VCaP (cell line): ENCODE data around the gene PRR35.
A peak's percentile ranks its signal among the peaks of the same experiment; 100 is the strongest.

Experiments
- H3K27ac ChIP-seq: fragments of 450-650 bp; 2 replicates; pipeline ENCODE4 v1.5.1; 2017
- TF ChIP-seq, protein P1 (sequence below): fragments of 450-650 bp; conservative IDR thresholded peaks from 2 replicates; pipeline ENCODE4 v1.5.1; 2017; ENCODE audit warnings: mild to moderate bottlenecking, moderate library complexity

Gene PRR35

DNA sequence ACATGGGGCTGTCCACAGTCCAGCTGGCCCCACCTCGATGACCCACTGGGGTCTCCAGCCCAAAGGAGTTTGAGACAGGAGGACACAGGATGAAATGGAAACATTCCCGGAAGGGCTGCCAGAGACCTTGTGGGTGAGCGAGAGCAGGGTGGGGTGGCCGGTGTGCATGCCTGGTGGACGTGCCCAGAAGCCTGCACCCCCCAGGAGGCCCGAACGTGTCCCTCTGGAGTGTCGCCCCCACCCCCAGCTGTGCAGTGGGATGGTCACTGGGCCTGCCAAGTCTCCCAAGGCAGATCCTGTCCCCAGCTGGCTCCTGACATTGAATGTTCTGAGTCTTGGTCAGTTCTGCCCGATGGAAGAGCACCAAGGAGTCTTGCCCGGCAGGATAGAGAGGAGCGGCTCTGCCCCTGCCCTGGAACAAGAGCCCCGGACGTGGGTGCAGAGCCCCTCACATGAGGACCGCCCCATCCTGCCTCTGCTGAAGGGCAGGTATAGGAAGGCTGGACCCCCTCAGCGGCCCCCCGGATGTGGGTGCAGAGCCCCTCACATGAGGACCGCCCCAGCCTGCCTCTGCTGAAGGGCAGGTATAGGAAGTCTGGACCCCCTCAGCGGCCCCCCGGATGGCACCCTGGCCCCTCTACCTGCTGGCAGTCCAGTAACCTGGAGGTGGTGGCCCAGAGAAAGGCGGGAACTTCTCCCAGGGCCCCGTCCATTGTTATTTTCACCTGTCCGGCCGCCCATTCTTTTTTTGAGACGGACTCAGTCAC, 35.7 kb upstream of the PRR35 start:
- TF ChIP-seq, protein P1, sequence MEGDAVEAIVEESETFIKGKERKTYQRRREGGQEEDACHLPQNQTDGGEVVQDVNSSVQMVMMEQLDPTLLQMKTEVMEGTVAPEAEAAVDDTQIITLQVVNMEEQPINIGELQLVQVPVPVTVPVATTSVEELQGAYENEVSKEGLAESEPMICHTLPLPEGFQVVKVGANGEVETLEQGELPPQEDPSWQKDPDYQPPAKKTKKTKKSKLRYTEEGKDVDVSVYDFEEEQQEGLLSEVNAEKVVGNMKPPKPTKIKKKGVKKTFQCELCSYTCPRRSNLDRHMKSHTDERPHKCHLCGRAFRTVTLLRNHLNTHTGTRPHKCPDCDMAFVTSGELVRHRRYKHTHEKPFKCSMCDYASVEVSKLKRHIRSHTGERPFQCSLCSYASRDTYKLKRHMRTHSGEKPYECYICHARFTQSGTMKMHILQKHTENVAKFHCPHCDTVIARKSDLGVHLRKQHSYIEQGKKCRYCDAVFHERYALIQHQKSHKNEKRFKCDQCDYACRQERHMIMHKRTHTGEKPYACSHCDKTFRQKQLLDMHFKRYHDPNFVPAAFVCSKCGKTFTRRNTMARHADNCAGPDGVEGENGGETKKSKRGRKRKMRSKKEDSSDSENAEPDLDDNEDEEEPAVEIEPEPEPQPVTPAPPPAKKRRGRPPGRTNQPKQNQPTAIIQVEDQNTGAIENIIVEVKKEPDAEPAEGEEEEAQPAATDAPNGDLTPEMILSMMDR: no peak
- H3K27ac ChIP-seq: no peak overlapping the region

- TF ChIP-seq, protein P1: no peak
- H3K27ac ChIP-seq: no peak overlapping the region
Observed at GRCh38 chr16:525123-525519, 35.1 kb upstream of the PRR35 start.

- TF ChIP-seq, protein P1: no peak
- peak overlapping the region; percentile 89 for H3K27ac ChIP-seq
Observed at GRCh38 chr16:525520-526180, 34.5 kb upstream of the PRR35 start.

DNA sequence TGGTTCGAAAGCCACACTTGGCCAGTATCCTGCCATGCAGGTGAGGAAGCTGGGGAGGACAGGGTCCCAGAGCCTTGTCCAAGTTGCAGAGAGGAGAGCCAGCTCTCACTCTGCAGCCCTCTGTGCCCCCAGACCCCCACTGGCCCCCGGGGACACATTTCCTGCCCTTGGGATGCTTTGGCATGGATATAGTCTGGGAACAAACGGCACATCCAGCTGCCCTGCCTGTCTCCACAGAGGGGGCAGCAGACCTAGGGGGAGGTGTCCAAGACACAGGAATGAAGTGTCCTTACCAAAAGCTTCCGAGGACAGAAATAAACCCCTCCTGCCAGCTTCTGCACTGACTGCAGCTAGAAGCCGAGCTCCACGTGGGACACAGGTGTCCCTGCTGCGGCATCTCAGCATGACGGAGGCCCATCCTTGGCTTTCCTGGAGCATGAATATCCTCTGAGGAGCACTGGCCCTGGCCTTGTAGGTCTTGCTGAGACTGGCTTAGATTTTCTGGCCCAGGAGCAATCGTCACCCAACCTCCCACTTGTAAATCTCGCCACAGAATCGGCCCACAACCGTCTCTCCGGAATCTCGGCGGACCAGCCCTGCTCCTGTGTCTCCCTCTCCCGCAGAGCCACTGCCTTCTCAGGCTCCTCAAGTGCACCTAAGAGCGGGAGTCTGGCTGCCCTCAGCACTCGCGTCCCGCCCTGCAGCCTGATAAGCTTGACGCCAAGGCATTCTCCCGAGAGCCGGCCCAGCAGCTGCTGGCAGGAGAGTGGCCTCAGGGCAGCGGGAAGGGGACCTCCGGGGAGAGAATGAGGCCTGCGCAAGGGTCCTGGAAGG, 33.8 kb upstream of the PRR35 start:
- H3K27ac ChIP-seq: peak overlapping the region; percentile 89

DNA sequence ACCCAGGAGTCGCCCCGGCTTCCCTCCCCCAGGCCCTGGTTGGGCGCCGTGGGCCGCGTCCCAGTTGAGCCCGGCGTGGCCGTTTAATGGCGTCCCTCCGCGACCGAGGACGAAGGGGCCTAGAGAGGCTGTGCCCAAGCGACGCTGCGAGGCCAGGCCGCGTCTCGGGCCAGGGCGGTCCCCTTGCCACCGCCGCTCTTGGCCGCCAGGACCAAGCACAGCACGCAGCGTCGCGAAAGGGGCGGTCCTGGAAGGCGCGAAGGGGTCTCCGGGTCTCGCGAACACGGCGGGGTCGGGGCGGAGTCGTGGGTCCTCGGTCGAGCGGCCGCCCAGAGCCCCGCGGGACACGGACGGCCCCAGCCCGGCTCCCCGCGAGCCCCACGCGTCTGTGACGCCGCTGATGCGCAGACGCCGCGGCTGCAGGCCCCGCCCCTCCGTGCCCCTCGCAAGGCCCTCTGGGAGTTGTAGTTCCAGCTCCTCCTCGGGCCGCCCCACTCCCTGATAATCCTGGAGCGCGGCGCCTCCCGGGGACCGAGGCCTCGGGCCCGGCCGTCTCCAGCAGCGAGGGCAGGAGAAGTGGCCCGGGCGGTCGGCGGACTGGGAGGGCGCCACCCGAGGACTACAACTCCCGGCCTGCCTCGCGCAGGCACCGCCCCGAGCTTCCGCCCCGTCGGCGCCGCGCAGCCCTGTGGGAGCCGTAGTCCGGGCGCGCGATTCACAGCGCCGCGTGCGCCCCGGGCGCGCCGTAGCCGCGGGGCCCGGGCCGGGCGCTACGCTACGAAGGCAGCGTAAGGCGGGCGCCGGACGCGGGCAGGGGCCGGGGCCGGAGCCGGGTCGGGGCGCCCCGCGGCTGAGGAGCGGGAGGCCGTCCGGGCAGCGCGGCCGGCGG, 32.9 kb upstream of the PRR35 start, which contains the start of gene CAPN15:
CAPN15 (plus strand) TSS at position 698 of the 889 bp plus-strand sequence. CDS start 19,127 bp downstream, outside the sequence.
- TF ChIP-seq, protein P1: no peak
- H3K27ac ChIP-seq: peak within 1 kb of the TSS; percentile 89

More for the DNA sequence above, 33.8 kb upstream of the PRR35 start:
- TF ChIP-seq, protein P1: no peak

- TF ChIP-seq, protein P1: no peak
- H3K27ac ChIP-seq: peak overlapping the region; percentile 89
Observed at GRCh38 chr16:528111-529011, 31.8 kb upstream of the PRR35 start.
